GM23338 (cell line): ENCODE data around the gene SMARCC1. TPM values are rescaled to one million over a fixed set of nuclear protein-coding genes. Genes with fewer than 3 reads are reported as not detected.

ENCODE experiments used
- ATAC-seq: fragments of 200-7000 bp; cut with Tn5 transposase; 3 replicates; pipeline ENCODE4 v1.9.1; 2020
- DNase-seq: peaks from one replicate; pipeline ENCODE4 v3.0.0-alpha.2; 2015; ENCODE audit warnings: low spot score
- H2AFZ ChIP-seq: fragments of 200-600 bp; sonication (generic); 2 replicates; pipeline ENCODE4 v1.8.0; 2016; ENCODE audit warnings: antibody characterized with exemption, mild to moderate bottlenecking, moderate library complexity
- H3F3A ChIP-seq: fragments of 200-600 bp; sonication (generic); replicated peaks from 2 replicates; pipeline ENCODE4 v1.8.0; 2017; ENCODE audit warnings: antibody characterized with exemption, mixed run types, low read depth
- H3K27ac ChIP-seq: fragments of 200-600 bp; sonication (generic); 2 replicates; pipeline ENCODE4 v1.6.1; 2016; ENCODE audit warnings: low read depth
- H3K27me3 ChIP-seq: fragments of 200-600 bp; sonication (generic); 2 replicates; pipeline ENCODE4 v1.8.0; 2016; ENCODE audit warnings: mild to moderate bottlenecking, mixed run types, moderate library complexity; ENCODE audit not compliant: insufficient read depth
- H3K36me3 ChIP-seq: fragments of 200-600 bp; sonication (generic); 2 replicates; pipeline ENCODE4 v1.8.0; 2016; ENCODE audit warnings: mild to moderate bottlenecking; ENCODE audit not compliant: insufficient read depth
- H3K4me1 ChIP-seq: fragments of 200-600 bp; sonication (generic); 2 replicates; pipeline ENCODE4 v1.8.0; 2016; ENCODE audit warnings: mild to moderate bottlenecking, moderate library complexity; ENCODE audit not compliant: insufficient read depth
- H3K4me2 ChIP-seq: fragments of 200-600 bp; sonication (generic); 2 replicates; pipeline ENCODE4 v1.7.1; 2017; ENCODE audit warnings: mixed run types
- H3K4me3 ChIP-seq: fragments of 200-600 bp; sonication (generic); 2 replicates; pipeline ENCODE4 v1.6.1; 2016; ENCODE audit warnings: mixed run types
- H3K79me2 ChIP-seq: fragments of 200-600 bp; sonication (generic); replicated peaks from 2 replicates; pipeline ENCODE4 v1.8.0; 2017; ENCODE audit warnings: mild to moderate bottlenecking; ENCODE audit not compliant: insufficient read depth
- H3K9me2 ChIP-seq: fragments of 200-600 bp; sonication (generic); 2 replicates; pipeline ENCODE4 v1.8.0; 2017; ENCODE audit not compliant: insufficient read depth
- H4K20me1 ChIP-seq: fragments of 200-600 bp; sonication (generic); replicated peaks from 2 replicates; pipeline ENCODE4 v1.8.0; 2017; ENCODE audit warnings: mild to moderate bottlenecking; ENCODE audit not compliant: insufficient read depth
- H3K27ac Mint-ChIP-seq: 2 replicates; pipeline ENCODE4 v1.8.0; 2020; ENCODE audit warnings: inconsistent platforms, mild to moderate bottlenecking, moderate library complexity, mixed read lengths
- H3K27me3 Mint-ChIP-seq: 3 replicates; pipeline ENCODE4 v1.8.0; 2022; ENCODE audit warnings: low read depth, mild to moderate bottlenecking, moderate library complexity, mixed read lengths, inconsistent platforms; ENCODE audit not compliant: insufficient read depth, poor library complexity
- H3K36me3 Mint-ChIP-seq: 3 replicates; pipeline ENCODE4 v1.8.0; 2021; ENCODE audit warnings: low read depth, mild to moderate bottlenecking, inconsistent platforms, moderate library complexity, mixed read lengths
- H3K4me1 Mint-ChIP-seq: 3 replicates; pipeline ENCODE4 v1.8.0; 2020; ENCODE audit warnings: mild to moderate bottlenecking, inconsistent platforms, mixed read lengths
- H3K4me3 Mint-ChIP-seq: 3 replicates; pipeline ENCODE4 v1.8.0; 2021; ENCODE audit warnings: moderate library complexity, mild to moderate bottlenecking, inconsistent platforms, mixed read lengths
- H3K9me3 Mint-ChIP-seq: 3 replicates; pipeline ENCODE4 v1.8.0; 2020; ENCODE audit warnings: moderate library complexity, mild to moderate bottlenecking, inconsistent platforms, mixed read lengths
- CREB1 ChIP-seq: fragments of 250-450 bp; sonication (Bioruptor Pico); IDR thresholded peaks from 2 replicates; pipeline ENCODE4 v1.5.0; 2020; ENCODE audit warnings: low read depth, mild to moderate bottlenecking, moderate library complexity
- CTCF ChIP-seq, 2 experiments: fragments of 200-600 bp in 1 of 2; sonication (generic) in 1 of 2; conservative IDR thresholded peaks; 2 replicates each; pipeline versions ENCODE4 v1.5.1 to v1.6.1; 2016 to 2017; ENCODE audit warnings: antibody characterized with exemption in 2 of 2, low read depth in 2 of 2, mild to moderate bottlenecking in 2 of 2, moderate library complexity in 1 of 2
- ETS1 ChIP-seq: IDR thresholded peaks from 2 replicates; pipeline ENCODE4 v1.6.1; 2016; ENCODE audit warnings: antibody characterized with exemption
- EZH2 ChIP-seq: fragments of 200-600 bp; sonication (generic); IDR thresholded peaks from one replicate; pipeline ENCODE4 v1.8.0; 2017; ENCODE audit warnings: antibody characterized with exemption, mild to moderate bottlenecking, low read depth; ENCODE audit not compliant: unreplicated experiment
- EZH2phosphoT487 ChIP-seq: fragments of 200-600 bp; sonication (generic); IDR thresholded peaks from one replicate; pipeline ENCODE4 v1.8.1; 2018; ENCODE audit warnings: antibody characterized with exemption; ENCODE audit not compliant: unreplicated experiment
- JUNB ChIP-seq: IDR thresholded peaks from one replicate; pipeline ENCODE4 v1.6.1; 2016; ENCODE audit warnings: antibody characterized with exemption; ENCODE audit not compliant: unreplicated experiment
- NANOG ChIP-seq: IDR thresholded peaks from 2 replicates; pipeline ENCODE4 v1.6.1; 2016; ENCODE audit warnings: antibody characterized with exemption, borderline replicate concordance
- REST ChIP-seq: IDR thresholded peaks from one replicate; pipeline ENCODE4 v1.6.1; 2018; ENCODE audit warnings: antibody characterized with exemption; ENCODE audit not compliant: unreplicated experiment
- STAT1 ChIP-seq: IDR thresholded peaks from one replicate; pipeline ENCODE4 v1.6.1; 2016; ENCODE audit warnings: antibody characterized with exemption; ENCODE audit not compliant: unreplicated experiment
- ZNF114 ChIP-seq: fragments of 250-450 bp; sonication (Bioruptor Pico); IDR thresholded peaks from 2 replicates; pipeline ENCODE4 v1.5.0; 2020; ENCODE audit warnings: mild to moderate bottlenecking, moderate library complexity
- ZNF331 ChIP-seq: fragments of 250-450 bp; sonication (Bioruptor Pico); IDR thresholded peaks from 2 replicates; pipeline ENCODE4 v1.5.0; 2020; ENCODE audit warnings: low read depth, mild to moderate bottlenecking, moderate library complexity
- ZNF462 ChIP-seq: fragments of 250-450 bp; sonication (Bioruptor Pico); IDR thresholded peaks from 2 replicates; pipeline ENCODE4 v1.5.0; 2020; ENCODE audit warnings: mild to moderate bottlenecking, moderate library complexity
- polyA plus RNA-seq: library from polyadenylated mRNA; unstranded; fragments of >200 nt; fragmentation: Nextera tagmentation; extraction: Ambion mirVana; gene quantifications from 2 replicates; pipeline ENCODE4 v1.2.1, GENCODE V29; 2016
- total RNA-seq: library from RNA; depleted of rRNA; stranded (reverse); fragments of >200 nt; shearing (Covaris generic); gene quantifications from 2 replicates; pipeline ENCODE4 v1.2.3, GENCODE V29; 2014

Gene SMARCC1
- total and polyA plus RNA-seq, 2 experiments from 2014 or later: 105 to 171 TPM

- TF ChIP-seq ZNF331 (CRISPR knock-in tag) (no peak), ZNF114 (CRISPR knock-in tag) (no peak), NANOG (no peak)
Observed at GRCh38 chr3:47553407-47553806, 228.3 kb downstream of the SMARCC1 start (continued).

- Mint-ChIP-seq H3K4me3 (no peak overlapping the region), H3K27me3 (peaks cover 8% of the 10 kb centered on the region), H3K4me1 (peaks cover 3% of the 10 kb centered on the region; the same call in 1 of the 3 replicates), H3K27ac (no peak overlapping the region), H3K9me3 (peaks cover 3% of the 10 kb centered on the region; the same call in 1 of the 3 replicates), H3K36me3 (no peaks in the 10 kb centered on the region)
- ATAC-seq: no peak
- H3F3A ChIP-seq: no peaks in the 10 kb centered on the region
- no peaks in the 10 kb centered on the region for H3K27me3 ChIP-seq
- H3K9me2 ChIP-seq: no peaks in the 10 kb centered on the region
- H3K4me1 ChIP-seq: no peaks in the 10 kb centered on the region
- H2AFZ ChIP-seq: peak overlapping the region; percentile 52; the same call in 1 of the 2 replicates
- DNase-seq: no peak
- H3K36me3 ChIP-seq: no peaks in the 10 kb centered on the region
- no peaks in the 10 kb centered on the region for H4K20me1 ChIP-seq
- no peak overlapping the region for H3K4me3 ChIP-seq
- no peak overlapping the region for H3K4me2 ChIP-seq
- H3K79me2 ChIP-seq: no peaks in the 10 kb centered on the region
- H3K27ac ChIP-seq: no peak overlapping the region
- TF ChIP-seq REST: no peak
- no peak for TF ChIP-seq ZNF462 (CRISPR knock-in tag)
- no peak for TF ChIP-seq ZNF114 (CRISPR knock-in tag)
- TF ChIP-seq EZH2phosphoT487: no peak
- no peak for TF ChIP-seq STAT1
- no peak for TF ChIP-seq JUNB
- TF ChIP-seq NANOG: no peak
- no peak for TF ChIP-seq EZH2
- TF ChIP-seq ZNF331 (CRISPR knock-in tag): no peak
- TF ChIP-seq CREB1 (CRISPR knock-in tag): no peak
- no peak for TF ChIP-seq ETS1
- TF ChIP-seq CTCF (conservative IDR thresholded peaks at IDR 0.05; ENCODE audit: low read depth in 2 of 2): no peak
Observed at GRCh38 chr3:47542471-47543173, 239.1 kb downstream of the SMARCC1 start.
